ENCODE measurements around the gene PPP1R15A. TPM values are rescaled to one million over a fixed set of nuclear protein-coding genes. Genes with fewer than 3 reads are reported as not detected.

Gene PPP1R15A
- total RNA-seq, 1 experiment from 2014 or later = 17.0 TPM

DNA sequence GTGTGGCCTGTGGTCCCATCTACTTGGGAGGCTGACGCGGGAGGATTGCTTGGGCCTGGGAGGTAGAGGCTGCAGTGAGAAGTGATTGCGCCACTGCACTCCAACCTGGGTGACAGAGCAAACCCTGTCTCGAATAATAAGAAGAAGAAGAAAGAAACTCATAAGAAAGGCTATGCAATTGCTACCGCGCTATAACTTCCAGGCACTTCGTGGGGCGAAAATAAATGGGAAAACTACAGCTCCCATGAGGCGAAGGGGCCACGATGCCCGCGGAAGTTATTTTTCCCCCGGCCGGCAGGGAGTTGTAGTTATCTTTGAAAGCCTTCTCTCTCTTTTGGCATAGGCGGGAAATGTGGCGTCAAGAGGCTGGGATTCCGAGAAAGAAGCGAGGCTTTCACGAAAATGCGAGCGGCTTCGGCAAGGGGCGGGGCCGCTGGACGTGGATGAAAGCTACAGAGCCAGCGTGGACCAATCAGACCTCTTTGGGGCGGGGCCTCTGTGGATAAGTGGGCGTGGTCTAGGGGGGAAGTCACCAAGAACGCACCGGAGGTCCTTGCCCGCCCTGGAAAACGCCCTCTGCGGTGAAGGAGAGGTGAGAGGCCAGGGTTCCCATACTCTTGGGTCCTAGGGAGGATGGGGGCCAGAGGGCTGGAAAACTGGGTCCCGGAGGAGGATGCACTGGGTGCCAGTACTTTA, 27.7 kb downstream of the PPP1R15A start, which contains the start of gene NUCB1:
Gene NUCB1 (plus strand): TSS at position 532 of the 696 bp plus-strand sequence. CDS start 485 bp downstream, outside the sequence.
- TF ChIP-seq ZNF416 (CRISPR knock-in tag; IDR thresholded peaks at IDR 0.05) (0 out of 2 replicates have a peak, but pooled peaks have one; percentile 5), NR2C2 (CRISPR knock-in tag; IDR thresholded peaks at IDR 0.05) (peak; percentile 72; the same call in 1 of the 2 replicates), SP1 (CRISPR knock-in tag; conservative IDR thresholded peaks at IDR 0.05) (peak; percentile 88), GABPB1 (CRISPR knock-in tag; IDR thresholded peaks at IDR 0.05) (peak; percentile 78; the same call in 1 of the 2 replicates), TEAD1 (CRISPR knock-in tag; IDR thresholded peaks at IDR 0.05) (no peak), FOXP1 (CRISPR knock-in tag; IDR thresholded peaks at IDR 0.05; ENCODE audit: borderline replicate concordance) (no peak), NFYB (CRISPR knock-in tag; conservative IDR thresholded peaks at IDR 0.05; ENCODE audit: low read depth) (peak; percentile 92)
- TF ChIP-seq, protein P1, sequence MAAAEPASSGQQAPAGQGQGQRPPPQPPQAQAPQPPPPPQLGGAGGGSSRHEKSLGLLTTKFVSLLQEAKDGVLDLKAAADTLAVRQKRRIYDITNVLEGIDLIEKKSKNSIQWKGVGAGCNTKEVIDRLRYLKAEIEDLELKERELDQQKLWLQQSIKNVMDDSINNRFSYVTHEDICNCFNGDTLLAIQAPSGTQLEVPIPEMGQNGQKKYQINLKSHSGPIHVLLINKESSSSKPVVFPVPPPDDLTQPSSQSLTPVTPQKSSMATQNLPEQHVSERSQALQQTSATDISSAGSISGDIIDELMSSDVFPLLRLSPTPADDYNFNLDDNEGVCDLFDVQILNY (CRISPR knock-in tag; IDR thresholded peaks at IDR 0.05) = no peak
- TF ChIP-seq, protein P2, sequence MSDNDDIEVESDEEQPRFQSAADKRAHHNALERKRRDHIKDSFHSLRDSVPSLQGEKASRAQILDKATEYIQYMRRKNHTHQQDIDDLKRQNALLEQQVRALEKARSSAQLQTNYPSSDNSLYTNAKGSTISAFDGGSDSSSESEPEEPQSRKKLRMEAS (CRISPR knock-in tag; IDR thresholded peaks at IDR 0.05) = peak; percentile 41; the same call in 1 of the 2 replicates
- TF ChIP-seq, protein P3, sequence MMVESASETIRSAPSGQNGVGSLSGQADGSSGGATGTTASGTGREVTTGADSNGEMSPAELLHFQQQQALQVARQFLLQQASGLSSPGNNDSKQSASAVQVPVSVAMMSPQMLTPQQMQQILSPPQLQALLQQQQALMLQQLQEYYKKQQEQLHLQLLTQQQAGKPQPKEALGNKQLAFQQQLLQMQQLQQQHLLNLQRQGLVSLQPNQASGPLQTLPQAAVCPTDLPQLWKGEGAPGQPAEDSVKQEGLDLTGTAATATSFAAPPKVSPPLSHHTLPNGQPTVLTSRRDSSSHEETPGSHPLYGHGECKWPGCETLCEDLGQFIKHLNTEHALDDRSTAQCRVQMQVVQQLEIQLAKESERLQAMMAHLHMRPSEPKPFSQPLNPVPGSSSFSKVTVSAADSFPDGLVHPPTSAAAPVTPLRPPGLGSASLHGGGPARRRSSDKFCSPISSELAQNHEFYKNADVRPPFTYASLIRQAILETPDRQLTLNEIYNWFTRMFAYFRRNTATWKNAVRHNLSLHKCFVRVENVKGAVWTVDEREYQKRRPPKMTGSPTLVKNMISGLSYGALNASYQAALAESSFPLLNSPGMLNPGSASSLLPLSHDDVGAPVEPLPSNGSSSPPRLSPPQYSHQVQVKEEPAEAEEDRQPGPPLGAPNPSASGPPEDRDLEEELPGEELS (CRISPR knock-in tag; IDR thresholded peaks at IDR 0.05) = 0 out of 2 replicates have a peak, but pooled peaks have one; percentile 38
- TF ChIP-seq, protein P4, sequence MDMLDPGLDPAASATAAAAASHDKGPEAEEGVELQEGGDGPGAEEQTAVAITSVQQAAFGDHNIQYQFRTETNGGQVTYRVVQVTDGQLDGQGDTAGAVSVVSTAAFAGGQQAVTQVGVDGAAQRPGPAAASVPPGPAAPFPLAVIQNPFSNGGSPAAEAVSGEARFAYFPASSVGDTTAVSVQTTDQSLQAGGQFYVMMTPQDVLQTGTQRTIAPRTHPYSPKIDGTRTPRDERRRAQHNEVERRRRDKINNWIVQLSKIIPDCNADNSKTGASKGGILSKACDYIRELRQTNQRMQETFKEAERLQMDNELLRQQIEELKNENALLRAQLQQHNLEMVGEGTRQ (CRISPR knock-in tag; IDR thresholded peaks at IDR 0.05) = 0 out of 2 replicates have a peak, but pooled peaks have one; percentile 27
- TF ChIP-seq, protein P5, sequence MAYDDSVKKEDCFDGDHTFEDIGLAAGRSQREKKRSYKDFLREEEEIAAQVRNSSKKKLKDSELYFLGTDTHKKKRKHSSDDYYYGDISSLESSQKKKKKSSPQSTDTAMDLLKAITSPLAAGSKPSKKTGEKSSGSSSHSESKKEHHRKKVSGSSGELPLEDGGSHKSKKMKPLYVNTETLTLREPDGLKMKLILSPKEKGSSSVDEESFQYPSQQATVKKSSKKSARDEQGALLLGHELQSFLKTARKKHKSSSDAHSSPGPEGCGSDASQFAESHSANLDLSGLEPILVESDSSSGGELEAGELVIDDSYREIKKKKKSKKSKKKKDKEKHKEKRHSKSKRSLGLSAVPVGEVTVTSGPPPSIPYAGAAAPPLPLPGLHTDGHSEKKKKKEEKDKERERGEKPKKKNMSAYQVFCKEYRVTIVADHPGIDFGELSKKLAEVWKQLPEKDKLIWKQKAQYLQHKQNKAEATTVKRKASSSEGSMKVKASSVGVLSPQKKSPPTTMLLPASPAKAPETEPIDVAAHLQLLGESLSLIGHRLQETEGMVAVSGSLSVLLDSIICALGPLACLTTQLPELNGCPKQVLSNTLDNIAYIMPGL (CRISPR knock-in tag; IDR thresholded peaks at IDR 0.05) = no peak
- ChIA-PET CTCF (interaction anchor here (0.7 to 3.8 kb wide), 19 partner anchors 11 to 310 kb away, joined by 3 to 23 read pairs (median 5); partner anchors contain the start of genes CA11, DHDH, GYS1 and RUVBL2), POLR2A (interaction anchor here (0.6 to 1.8 kb wide), 6 partner anchors 21 to 536 kb away, joined by 3 to 7 read pairs (median 5); partner anchors contain the start of genes DHDH, PPP1R15A, SYNGR4 and TMEM143)
- H3K36me3 Mint-ChIP-seq = peaks cover 17% of the 10 kb centered on the region
- no peaks in the 10 kb centered on the region for H3K9me3 Mint-ChIP-seq
- H3K27ac Mint-ChIP-seq = peak within 1 kb of the TSS; percentile 99
- H3K4me3 Mint-ChIP-seq = peak within 1 kb of the TSS; percentile 97
- H3K27me3 Mint-ChIP-seq (ENCODE audit: low read depth) = peaks cover 9% of the 10 kb centered on the region
- peaks cover 11% of the 10 kb centered on the region for H3K4me1 Mint-ChIP-seq
- peak; percentile 87 for ATAC-seq
- peak; percentile 100 for DNase-seq (ENCODE audit: low spot score)

DNA sequence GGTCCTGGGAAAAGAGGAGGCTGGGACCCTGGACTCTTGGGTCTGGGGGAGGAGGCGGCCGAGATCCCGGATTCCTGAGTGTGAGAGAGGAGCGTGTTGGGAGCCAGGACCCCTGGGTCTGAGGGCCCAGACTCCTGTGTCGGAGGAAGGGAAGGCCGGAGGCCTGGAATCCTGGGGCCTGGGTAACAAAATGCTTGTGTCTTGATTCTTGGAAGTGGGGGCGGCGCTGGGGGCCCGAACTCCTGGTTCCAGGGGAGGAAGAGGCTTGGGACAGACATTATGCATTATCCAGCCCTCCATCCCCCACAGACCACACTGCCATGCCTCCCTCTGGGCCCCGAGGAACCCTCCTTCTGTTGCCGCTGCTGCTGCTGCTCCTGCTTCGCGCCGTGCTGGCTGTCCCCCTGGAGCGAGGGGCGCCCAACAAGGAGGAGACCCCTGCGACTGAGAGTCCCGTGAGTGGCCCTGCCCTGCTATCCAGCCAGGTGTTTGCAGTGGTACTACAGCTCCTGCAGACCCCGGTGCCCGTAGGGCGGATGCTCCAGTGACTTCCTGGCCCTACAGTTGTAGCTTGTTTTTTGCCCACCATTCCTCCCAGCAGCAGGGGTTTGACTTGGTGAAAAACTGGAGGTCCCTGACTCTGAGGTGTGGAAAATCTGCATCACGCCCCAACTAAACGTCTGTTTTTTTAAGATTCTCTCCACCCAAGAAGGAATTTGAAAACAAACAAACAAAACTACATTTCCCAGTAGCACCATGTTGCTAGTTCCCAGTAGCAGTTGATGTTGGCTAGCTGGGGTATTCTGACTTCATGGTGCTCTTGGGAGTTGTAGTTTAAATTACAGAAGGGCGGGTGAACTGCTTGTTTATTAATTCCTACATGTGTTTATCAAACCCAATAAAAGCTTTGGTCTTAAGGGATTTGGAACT, 28.5 kb downstream of the PPP1R15A start:
- ChIA-PET CTCF (interaction anchor here (0.7 to 3.8 kb wide), 20 partner anchors 10 to 310 kb away, joined by 3 to 23 read pairs (median 5); partner anchors contain the start of genes CA11, DHDH, GYS1 and RUVBL2), POLR2A (interaction anchor here (0.5 to 1.8 kb wide), 8 partner anchors 21 to 537 kb away, joined by 3 to 7 read pairs (median 4); partner anchors contain the start of genes DHDH, PPP1R15A, SYNGR4 and TMEM143)
- peak overlapping the region; percentile 99 for H3K27ac Mint-ChIP-seq
- ATAC-seq = no peak
- DNase-seq (ENCODE audit: low spot score) = no peak
- H3K9me3 Mint-ChIP-seq = no peaks in the 10 kb centered on the region
- H3K4me3 Mint-ChIP-seq = peak overlapping the region; percentile 97
- peaks cover 24% of the 10 kb centered on the region for H3K36me3 Mint-ChIP-seq
- peaks cover 10% of the 10 kb centered on the region for H3K4me1 Mint-ChIP-seq
- H3K27me3 Mint-ChIP-seq (ENCODE audit: low read depth) = peaks cover under 1% of the 10 kb centered on the region; the same call in 1 of the 2 replicates
- TF ChIP-seq, protein P6, sequence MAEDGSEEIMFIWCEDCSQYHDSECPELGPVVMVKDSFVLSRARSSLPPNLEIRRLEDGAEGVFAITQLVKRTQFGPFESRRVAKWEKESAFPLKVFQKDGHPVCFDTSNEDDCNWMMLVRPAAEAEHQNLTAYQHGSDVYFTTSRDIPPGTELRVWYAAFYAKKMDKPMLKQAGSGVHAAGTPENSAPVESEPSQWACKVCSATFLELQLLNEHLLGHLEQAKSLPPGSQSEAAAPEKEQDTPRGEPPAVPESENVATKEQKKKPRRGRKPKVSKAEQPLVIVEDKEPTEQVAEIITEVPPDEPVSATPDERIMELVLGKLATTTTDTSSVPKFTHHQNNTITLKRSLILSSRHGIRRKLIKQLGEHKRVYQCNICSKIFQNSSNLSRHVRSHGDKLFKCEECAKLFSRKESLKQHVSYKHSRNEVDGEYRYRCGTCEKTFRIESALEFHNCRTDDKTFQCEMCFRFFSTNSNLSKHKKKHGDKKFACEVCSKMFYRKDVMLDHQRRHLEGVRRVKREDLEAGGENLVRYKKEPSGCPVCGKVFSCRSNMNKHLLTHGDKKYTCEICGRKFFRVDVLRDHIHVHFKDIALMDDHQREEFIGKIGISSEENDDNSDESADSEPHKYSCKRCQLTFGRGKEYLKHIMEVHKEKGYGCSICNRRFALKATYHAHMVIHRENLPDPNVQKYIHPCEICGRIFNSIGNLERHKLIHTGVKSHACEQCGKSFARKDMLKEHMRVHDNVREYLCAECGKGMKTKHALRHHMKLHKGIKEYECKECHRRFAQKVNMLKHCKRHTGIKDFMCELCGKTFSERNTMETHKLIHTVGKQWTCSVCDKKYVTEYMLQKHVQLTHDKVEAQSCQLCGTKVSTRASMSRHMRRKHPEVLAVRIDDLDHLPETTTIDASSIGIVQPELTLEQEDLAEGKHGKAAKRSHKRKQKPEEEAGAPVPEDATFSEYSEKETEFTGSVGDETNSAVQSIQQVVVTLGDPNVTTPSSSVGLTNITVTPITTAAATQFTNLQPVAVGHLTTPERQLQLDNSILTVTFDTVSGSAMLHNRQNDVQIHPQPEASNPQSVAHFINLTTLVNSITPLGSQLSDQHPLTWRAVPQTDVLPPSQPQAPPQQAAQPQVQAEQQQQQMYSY (CRISPR knock-in tag; IDR thresholded peaks at IDR 0.05) = no peak
- TF ChIP-seq FOXK1 (CRISPR knock-in tag; IDR thresholded peaks at IDR 0.05) = no peak
- TF ChIP-seq CBFB (CRISPR knock-in tag; IDR thresholded peaks at IDR 0.05; ENCODE audit: low read depth) = no peak
- TF ChIP-seq, protein P7, sequence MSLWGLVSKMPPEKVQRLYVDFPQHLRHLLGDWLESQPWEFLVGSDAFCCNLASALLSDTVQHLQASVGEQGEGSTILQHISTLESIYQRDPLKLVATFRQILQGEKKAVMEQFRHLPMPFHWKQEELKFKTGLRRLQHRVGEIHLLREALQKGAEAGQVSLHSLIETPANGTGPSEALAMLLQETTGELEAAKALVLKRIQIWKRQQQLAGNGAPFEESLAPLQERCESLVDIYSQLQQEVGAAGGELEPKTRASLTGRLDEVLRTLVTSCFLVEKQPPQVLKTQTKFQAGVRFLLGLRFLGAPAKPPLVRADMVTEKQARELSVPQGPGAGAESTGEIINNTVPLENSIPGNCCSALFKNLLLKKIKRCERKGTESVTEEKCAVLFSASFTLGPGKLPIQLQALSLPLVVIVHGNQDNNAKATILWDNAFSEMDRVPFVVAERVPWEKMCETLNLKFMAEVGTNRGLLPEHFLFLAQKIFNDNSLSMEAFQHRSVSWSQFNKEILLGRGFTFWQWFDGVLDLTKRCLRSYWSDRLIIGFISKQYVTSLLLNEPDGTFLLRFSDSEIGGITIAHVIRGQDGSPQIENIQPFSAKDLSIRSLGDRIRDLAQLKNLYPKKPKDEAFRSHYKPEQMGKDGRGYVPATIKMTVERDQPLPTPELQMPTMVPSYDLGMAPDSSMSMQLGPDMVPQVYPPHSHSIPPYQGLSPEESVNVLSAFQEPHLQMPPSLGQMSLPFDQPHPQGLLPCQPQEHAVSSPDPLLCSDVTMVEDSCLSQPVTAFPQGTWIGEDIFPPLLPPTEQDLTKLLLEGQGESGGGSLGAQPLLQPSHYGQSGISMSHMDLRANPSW (CRISPR knock-in tag; conservative IDR thresholded peaks at IDR 0.05; ENCODE audit: low read depth) = no peak
- TF ChIP-seq, protein P8, sequence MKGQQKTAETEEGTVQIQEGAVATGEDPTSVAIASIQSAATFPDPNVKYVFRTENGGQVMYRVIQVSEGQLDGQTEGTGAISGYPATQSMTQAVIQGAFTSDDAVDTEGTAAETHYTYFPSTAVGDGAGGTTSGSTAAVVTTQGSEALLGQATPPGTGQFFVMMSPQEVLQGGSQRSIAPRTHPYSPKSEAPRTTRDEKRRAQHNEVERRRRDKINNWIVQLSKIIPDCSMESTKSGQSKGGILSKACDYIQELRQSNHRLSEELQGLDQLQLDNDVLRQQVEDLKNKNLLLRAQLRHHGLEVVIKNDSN (CRISPR knock-in tag; IDR thresholded peaks at IDR 0.05) = no peak
